H54 (cell line): ENCODE measurements around the gene ERVK3-1.
"Not testable (repeated sequence)": the region's sequence is repeated elsewhere in the genome, so short reads cannot be mapped to it uniquely, and the experiment has no call there.

Experiments
- DNase-seq: peaks from one replicate; pipeline ENCODE4 v3.0.0; 2011; ENCODE audit warnings: low spot score, mixed read lengths; ENCODE audit not compliant: insufficient read length
- FAIRE-seq: peaks from 3 replicates; lab custom pipeline; 2011; peaks lifted over from hg19 to GRCh38; lab: Jason Lieb, UNC
- POLR2A ChIP-seq: IDR thresholded peaks from 2 replicates; pipeline ENCODE4 v1.6.1; 2011; ENCODE audit warnings: low read depth, mild to moderate bottlenecking, low read length

The ERVK3-1 gene

GRCh38 chr19:58279042-58279924 is 25.9 kb upstream of the ERVK3-1 start:
- no peak for FAIRE-seq
- DNase-seq, result peak; percentile 50
- TF ChIP-seq POLR2A, result 0 out of 2 replicates have a peak, but pooled peaks have one; percentile 4

GRCh38 chr19:58279925-58280316 is 25.3 kb upstream of the ERVK3-1 start:
- TF ChIP-seq POLR2A, result no peak
- FAIRE-seq, result no peak
- DNase-seq, result no peak

- no peak for DNase-seq
- FAIRE-seq, result no peak
Observed at GRCh38 chr19:58284199-58284598, 21.0 kb upstream of the ERVK3-1 start.

GRCh38 chr19:58291943-58292342 is 13.2 kb upstream of the ERVK3-1 start:
- no peak for FAIRE-seq
- TF ChIP-seq POLR2A, result no peak
- no peak for DNase-seq

More at GRCh38 chr19:58284199-58284598, 21.0 kb upstream of the ERVK3-1 start:
- no peak for TF ChIP-seq POLR2A

- DNase-seq (no peak), FAIRE-seq (no peak)
- no peak for TF ChIP-seq POLR2A
Observed at GRCh38 chr19:58294743-58295374, 10.3 kb upstream of the ERVK3-1 start.

GRCh38 chr19:58296104-58296503 is 9.1 kb upstream of the ERVK3-1 start:
- FAIRE-seq, result no peak
- no peak for DNase-seq
- TF ChIP-seq POLR2A, result no peak

GRCh38 chr19:58300620-58301019 is 4.6 kb upstream of the ERVK3-1 start:
- TF ChIP-seq POLR2A, result no peak
- FAIRE-seq (no peak), DNase-seq (no peak)

GRCh38 chr19:58304255-58304654 is 922 bp upstream of the ERVK3-1 start:
- TF ChIP-seq POLR2A, result no peak
- DNase-seq, result no peak
- no peak for FAIRE-seq

GRCh38 chr19:58304748-58305064 is 471 bp upstream of the ERVK3-1 start:
- no peak for FAIRE-seq
- DNase-seq, result no peak
- TF ChIP-seq POLR2A, result no peak

- DNase-seq, result no peak
- no peak for TF ChIP-seq POLR2A
- FAIRE-seq, result no peak
Observed at GRCh38 chr19:58305932-58306323, 751 bp downstream of the ERVK3-1 start.

GRCh38 chr19:58307736-58308135 is 2.6 kb downstream of the ERVK3-1 start:
- DNase-seq (no peak), FAIRE-seq (no peak)
- TF ChIP-seq POLR2A, result no peak

GRCh38 chr19:58310685-58311084 is 5.5 kb downstream of the ERVK3-1 start:
- not testable (repeated sequence) for DNase-seq, FAIRE-seq

- no peak for FAIRE-seq
- no peak for DNase-seq
- no peak for TF ChIP-seq POLR2A
Observed at GRCh38 chr19:58311345-58311865, 6.2 kb downstream of the ERVK3-1 start.

- DNase-seq (no peak), FAIRE-seq (no peak)
- no peak for TF ChIP-seq POLR2A
Observed at GRCh38 chr19:58315580-58315979, 10.4 kb downstream of the ERVK3-1 start.

- no peak for FAIRE-seq
- no peak for DNase-seq
- TF ChIP-seq POLR2A, result no peak
Observed at GRCh38 chr19:58317476-58318072, 12.4 kb downstream of the ERVK3-1 start.
